C4-2B (cell line): ENCODE measurements around the gene ANXA2R.

ENCODE experiments used
- ZFX ChIP-seq: fragments of 450-650 bp; IDR thresholded peaks from 2 replicates; pipeline ENCODE4 v1.6.1; 2017
- TF ChIP-seq, protein P1 (sequence below): fragments of 450-650 bp; conservative IDR thresholded peaks from 2 replicates; pipeline ENCODE4 v1.5.1; 2017; ENCODE audit warnings: mild to moderate bottlenecking

DNA sequence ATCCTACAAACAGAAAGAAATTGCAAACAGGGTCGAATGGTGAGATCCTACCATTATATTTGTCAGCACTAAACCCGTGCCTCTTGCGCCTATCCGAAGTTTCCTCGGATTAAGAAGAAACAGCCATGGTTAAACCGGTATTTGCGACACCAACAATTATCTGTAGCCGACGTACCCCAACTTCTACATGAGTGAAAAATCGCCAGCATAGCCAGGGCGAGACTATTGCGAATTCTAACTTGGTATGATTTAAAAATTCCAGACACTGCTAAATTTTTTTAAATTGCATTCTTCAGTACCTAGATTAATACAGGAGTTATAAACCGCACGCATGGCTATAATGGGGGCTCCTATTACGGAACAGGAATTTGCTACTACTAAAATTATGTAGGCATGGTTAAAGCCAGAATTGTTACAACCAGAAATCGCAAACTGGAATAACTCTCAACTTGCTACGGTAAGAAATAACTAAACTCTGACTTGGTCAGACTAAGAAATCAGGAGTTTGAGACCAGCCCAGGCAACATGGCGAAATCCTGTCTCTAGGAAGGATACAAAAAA lies 25.3 kb upstream of the ANXA2R start:
- TF ChIP-seq, protein P1, sequence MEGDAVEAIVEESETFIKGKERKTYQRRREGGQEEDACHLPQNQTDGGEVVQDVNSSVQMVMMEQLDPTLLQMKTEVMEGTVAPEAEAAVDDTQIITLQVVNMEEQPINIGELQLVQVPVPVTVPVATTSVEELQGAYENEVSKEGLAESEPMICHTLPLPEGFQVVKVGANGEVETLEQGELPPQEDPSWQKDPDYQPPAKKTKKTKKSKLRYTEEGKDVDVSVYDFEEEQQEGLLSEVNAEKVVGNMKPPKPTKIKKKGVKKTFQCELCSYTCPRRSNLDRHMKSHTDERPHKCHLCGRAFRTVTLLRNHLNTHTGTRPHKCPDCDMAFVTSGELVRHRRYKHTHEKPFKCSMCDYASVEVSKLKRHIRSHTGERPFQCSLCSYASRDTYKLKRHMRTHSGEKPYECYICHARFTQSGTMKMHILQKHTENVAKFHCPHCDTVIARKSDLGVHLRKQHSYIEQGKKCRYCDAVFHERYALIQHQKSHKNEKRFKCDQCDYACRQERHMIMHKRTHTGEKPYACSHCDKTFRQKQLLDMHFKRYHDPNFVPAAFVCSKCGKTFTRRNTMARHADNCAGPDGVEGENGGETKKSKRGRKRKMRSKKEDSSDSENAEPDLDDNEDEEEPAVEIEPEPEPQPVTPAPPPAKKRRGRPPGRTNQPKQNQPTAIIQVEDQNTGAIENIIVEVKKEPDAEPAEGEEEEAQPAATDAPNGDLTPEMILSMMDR, result no peak
- no peak for TF ChIP-seq ZFX
